Esophagus squamous epithelium (tissue), 4 donors: ENCODE measurements around the gene UQCRFS1.

Experiments used
- CTCF ChIP-seq, 6 experiments: fragments of 450-650 bp in 4 of 6; fragments of 200-600 bp in 2 of 6; sonication (generic) in 2 of 6; IDR thresholded peaks; one replicate each; pipeline ENCODE4 v1.5.1; 2016 to 2019; ENCODE audit warnings: antibody characterized with exemption in 6 of 6, mild to moderate bottlenecking in 4 of 6, moderate library complexity in 4 of 6
- POLR2A ChIP-seq, 4 donors: fragments of 450-650 bp; IDR thresholded peaks; one replicate each; pipeline ENCODE4 v1.6.1; 2017; ENCODE audit warnings: antibody characterized with exemption in 4 of 4, mild to moderate bottlenecking in 4 of 4, moderate library complexity in 3 of 4

- no peak for TF ChIP-seq CTCF (IDR thresholded peaks at IDR 0.05)
- TF ChIP-seq POLR2A (IDR thresholded peaks at IDR 0.05), result no peak
Measured at GRCh38 chr19:29233591-29233990, 20.6 kb upstream of the UQCRFS1 start.
